IMR-90 (cell line): Measurements from ENCODE around the gene TEX22.

Source experiments
- BHLHE40 ChIP-seq: fragments of 150-350 bp; IDR thresholded peaks from 2 replicates; pipeline ENCODE4 v1.6.1; 2016; ENCODE audit warnings: mild to moderate bottlenecking, low read depth, low read length
- CEBPB ChIP-seq: IDR thresholded peaks from 2 replicates; pipeline ENCODE4 v1.6.1; 2012; ENCODE audit warnings: low read depth, low read length, improper control_type of control experiment
- CTCF ChIP-seq: conservative IDR thresholded peaks from 2 replicates; pipeline ENCODE4 v1.5.1; 2012; ENCODE audit warnings: mild to moderate bottlenecking, low read depth, low read length, improper control_type of control experiment
- ELK1 ChIP-seq: fragments of 150-350 bp; IDR thresholded peaks from 2 replicates; pipeline ENCODE4 v1.6.1; 2016; ENCODE audit warnings: low read depth, mild to moderate bottlenecking, low read length, moderate library complexity, borderline replicate concordance
- MAFK ChIP-seq: IDR thresholded peaks from 2 replicates; pipeline ENCODE4 v1.6.1; 2012; ENCODE audit warnings: low read depth, low read length, improper control_type of control experiment
- MXI1 ChIP-seq: IDR thresholded peaks from 2 replicates; pipeline ENCODE4 v1.6.1; 2012; ENCODE audit warnings: low read depth, mild to moderate bottlenecking, low read length, moderate library complexity, borderline replicate concordance
- POLR2A ChIP-seq: IDR thresholded peaks from 2 replicates; pipeline ENCODE4 v1.6.1; 2012; ENCODE audit warnings: mild to moderate bottlenecking, low read depth, low read length
- RAD21 ChIP-seq: IDR thresholded peaks from 2 replicates; pipeline ENCODE4 v1.6.1; 2012; ENCODE audit warnings: low read length, improper control_type of control experiment
- RFX5 ChIP-seq: IDR thresholded peaks from 2 replicates; pipeline ENCODE4 v1.8.0; 2012; ENCODE audit warnings: low read depth, mild to moderate bottlenecking, low read length, moderate library complexity
- SMC3 ChIP-seq: fragments of 150-350 bp; IDR thresholded peaks from 2 replicates; pipeline ENCODE4 v1.6.1; 2016; ENCODE audit warnings: low read depth, mild to moderate bottlenecking, antibody characterized with exemption, low read length, moderate library complexity
- USF2 ChIP-seq: fragments of 150-350 bp; IDR thresholded peaks from 2 replicates; pipeline ENCODE4 v1.6.1; 2017; ENCODE audit warnings: mild to moderate bottlenecking, antibody characterized with exemption, low read length, low read depth

GRCh38 chr14:105384605-105385321, 13.6 kb upstream of the TEX22 start:
- TF ChIP-seq CTCF (no peak), RFX5 (no peak), USF2 (no peak), POLR2A (no peak), MAFK (no peak), CEBPB (no peak), RAD21 (no peak), MXI1 (no peak), BHLHE40 (no peak), SMC3 (no peak), ELK1 (no peak)
